ENCODE data around the gene INPP5A. TPM values are rescaled to one million over a fixed set of nuclear protein-coding genes. Genes with fewer than 3 reads are reported as not detected.

INPP5A gene
- total and polyA plus RNA-seq, 2 of the 13 experiments (the other 11 are each of a cell fraction or from before 2014, with no cell fraction given): 17.5 to 37.9 TPM

DNA sequence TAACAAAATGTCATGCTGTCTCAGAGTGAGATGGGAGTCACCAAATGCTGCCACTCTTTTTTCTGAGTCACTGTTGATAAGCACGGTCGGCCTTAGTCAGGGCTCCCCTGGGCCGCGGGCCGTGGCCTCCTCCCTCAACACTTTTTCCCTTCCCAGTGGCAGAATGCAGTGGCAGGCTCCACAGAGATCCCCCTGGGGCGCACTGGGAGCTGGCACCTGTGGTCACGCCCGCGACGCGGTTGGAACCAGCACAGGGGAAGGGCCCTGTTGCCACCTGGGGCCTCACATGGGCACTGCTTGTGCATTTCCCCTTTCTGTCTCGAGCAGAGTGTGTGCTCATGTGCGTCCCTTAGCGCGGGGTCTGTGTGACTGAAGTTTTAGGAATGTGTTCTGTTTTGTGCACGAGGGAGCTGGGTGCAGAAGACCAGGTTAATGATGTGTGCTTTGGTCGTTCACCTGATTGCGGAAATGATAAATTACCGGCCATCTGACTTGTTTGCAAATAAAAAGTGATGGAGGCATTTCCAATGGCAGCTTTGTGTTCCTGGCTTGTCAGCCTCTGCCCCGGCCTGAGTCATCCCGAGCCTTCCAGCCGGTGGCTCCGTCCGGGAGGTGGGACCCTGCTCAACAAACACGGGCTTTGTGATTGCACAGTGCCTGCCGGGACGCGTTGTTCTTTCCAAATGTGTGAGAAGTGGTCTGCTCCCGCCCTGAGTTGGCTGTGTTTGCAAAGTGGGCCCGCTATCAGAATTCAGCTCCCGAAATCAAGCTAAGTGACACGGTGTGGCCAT is 147.7 kb downstream of the INPP5A start (continued):
- TF ChIP-seq, protein P1, sequence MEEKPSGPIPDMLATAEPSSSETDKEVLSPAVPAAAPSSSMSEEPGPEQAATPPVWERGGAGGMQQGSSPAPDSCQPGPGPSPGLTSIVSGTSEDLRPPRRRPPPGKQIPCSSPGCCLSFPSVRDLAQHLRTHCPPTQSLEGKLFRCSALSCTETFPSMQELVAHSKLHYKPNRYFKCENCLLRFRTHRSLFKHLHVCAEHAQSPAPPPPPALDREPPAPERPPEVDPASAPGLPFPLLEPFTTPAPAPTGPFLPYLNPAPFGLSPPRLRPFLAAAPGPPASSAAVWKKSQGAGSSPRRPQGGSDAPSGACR (CRISPR knock-in tag; IDR thresholded peaks at IDR 0.05): no peak
- TF ChIP-seq, protein P2, sequence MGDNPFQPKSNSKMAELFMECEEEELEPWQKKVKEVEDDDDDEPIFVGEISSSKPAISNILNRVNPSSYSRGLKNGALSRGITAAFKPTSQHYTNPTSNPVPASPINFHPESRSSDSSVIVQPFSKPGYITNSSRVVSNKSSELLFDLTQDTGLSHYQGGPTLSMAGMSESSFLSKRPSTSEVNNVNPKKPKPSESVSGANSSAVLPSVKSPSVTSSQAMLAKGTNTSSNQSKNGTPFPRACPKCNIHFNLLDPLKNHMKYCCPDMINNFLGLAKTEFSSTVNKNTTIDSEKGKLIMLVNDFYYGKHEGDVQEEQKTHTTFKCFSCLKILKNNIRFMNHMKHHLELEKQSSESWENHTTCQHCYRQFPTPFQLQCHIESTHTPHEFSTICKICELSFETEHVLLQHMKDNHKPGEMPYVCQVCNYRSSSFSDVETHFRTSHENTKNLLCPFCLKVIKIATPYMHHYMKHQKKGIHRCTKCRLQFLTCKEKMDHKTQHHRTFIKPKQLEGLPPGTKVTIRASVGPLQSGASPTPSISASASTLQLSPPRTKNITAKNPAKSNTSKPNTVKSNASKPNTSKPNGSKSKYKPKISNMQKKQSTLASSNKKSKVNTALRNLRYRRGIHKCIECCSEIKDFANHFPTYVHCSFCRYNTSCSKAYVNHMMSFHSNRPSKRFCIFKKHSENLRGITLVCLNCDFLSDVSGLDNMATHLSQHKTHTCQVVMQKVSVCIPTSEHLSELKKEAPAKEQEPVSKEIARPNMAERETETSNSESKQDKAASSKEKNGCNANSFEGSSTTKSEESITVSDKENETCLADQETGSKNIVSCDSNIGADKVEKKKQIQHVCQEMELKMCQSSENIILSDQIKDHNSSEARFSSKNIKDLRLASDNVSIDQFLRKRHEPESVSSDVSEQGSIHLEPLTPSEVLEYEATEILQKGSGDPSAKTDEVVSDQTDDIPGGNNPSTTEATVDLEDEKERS (CRISPR knock-in tag; IDR thresholded peaks at IDR 0.05): no peak
- TF ChIP-seq SP5 (CRISPR knock-in tag; IDR thresholded peaks at IDR 0.05; ENCODE audit: borderline replicate concordance, low read depth) (peak; percentile 66), TEAD2 (CRISPR knock-in tag; IDR thresholded peaks at IDR 0.05) (no peak), ZNF83 (CRISPR knock-in tag; IDR thresholded peaks at IDR 0.05; ENCODE audit: borderline replicate concordance) (no peak), ZNF44 (CRISPR knock-in tag; IDR thresholded peaks at IDR 0.05) (no peak), ZSCAN22 (CRISPR knock-in tag; IDR thresholded peaks at IDR 0.05) (peak; percentile 98), ZNF496 (CRISPR knock-in tag; IDR thresholded peaks at IDR 0.05; ENCODE audit: insufficient replicate concordance) (no peak), ZNF670 (CRISPR knock-in tag; IDR thresholded peaks at IDR 0.05; ENCODE audit: borderline replicate concordance) (no peak), PRMT3 (CRISPR knock-in tag; IDR thresholded peaks at IDR 0.05; ENCODE audit: borderline replicate concordance, low read depth) (no peak), GZF1 (CRISPR knock-in tag; IDR thresholded peaks at IDR 0.05) (no peak), CREB1 (IDR thresholded peaks at IDR 0.05) (no peak), CREB1 (CRISPR knock-in tag; IDR thresholded peaks at IDR 0.05) (no peak), ZBTB21 (CRISPR knock-in tag; IDR thresholded peaks at IDR 0.05) (no peak)
- TF ChIP-seq, protein P3, sequence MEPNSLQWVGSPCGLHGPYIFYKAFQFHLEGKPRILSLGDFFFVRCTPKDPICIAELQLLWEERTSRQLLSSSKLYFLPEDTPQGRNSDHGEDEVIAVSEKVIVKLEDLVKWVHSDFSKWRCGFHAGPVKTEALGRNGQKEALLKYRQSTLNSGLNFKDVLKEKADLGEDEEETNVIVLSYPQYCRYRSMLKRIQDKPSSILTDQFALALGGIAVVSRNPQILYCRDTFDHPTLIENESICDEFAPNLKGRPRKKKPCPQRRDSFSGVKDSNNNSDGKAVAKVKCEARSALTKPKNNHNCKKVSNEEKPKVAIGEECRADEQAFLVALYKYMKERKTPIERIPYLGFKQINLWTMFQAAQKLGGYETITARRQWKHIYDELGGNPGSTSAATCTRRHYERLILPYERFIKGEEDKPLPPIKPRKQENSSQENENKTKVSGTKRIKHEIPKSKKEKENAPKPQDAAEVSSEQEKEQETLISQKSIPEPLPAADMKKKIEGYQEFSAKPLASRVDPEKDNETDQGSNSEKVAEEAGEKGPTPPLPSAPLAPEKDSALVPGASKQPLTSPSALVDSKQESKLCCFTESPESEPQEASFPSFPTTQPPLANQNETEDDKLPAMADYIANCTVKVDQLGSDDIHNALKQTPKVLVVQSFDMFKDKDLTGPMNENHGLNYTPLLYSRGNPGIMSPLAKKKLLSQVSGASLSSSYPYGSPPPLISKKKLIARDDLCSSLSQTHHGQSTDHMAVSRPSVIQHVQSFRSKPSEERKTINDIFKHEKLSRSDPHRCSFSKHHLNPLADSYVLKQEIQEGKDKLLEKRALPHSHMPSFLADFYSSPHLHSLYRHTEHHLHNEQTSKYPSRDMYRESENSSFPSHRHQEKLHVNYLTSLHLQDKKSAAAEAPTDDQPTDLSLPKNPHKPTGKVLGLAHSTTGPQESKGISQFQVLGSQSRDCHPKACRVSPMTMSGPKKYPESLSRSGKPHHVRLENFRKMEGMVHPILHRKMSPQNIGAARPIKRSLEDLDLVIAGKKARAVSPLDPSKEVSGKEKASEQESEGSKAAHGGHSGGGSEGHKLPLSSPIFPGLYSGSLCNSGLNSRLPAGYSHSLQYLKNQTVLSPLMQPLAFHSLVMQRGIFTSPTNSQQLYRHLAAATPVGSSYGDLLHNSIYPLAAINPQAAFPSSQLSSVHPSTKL (CRISPR knock-in tag; IDR thresholded peaks at IDR 0.05): peak; percentile 16
- TF ChIP-seq, protein P4, sequence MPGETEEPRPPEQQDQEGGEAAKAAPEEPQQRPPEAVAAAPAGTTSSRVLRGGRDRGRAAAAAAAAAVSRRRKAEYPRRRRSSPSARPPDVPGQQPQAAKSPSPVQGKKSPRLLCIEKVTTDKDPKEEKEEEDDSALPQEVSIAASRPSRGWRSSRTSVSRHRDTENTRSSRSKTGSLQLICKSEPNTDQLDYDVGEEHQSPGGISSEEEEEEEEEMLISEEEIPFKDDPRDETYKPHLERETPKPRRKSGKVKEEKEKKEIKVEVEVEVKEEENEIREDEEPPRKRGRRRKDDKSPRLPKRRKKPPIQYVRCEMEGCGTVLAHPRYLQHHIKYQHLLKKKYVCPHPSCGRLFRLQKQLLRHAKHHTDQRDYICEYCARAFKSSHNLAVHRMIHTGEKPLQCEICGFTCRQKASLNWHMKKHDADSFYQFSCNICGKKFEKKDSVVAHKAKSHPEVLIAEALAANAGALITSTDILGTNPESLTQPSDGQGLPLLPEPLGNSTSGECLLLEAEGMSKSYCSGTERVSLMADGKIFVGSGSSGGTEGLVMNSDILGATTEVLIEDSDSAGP (CRISPR knock-in tag; IDR thresholded peaks at IDR 0.05; ENCODE audit: borderline replicate concordance): no peak
- TF ChIP-seq, protein P5, sequence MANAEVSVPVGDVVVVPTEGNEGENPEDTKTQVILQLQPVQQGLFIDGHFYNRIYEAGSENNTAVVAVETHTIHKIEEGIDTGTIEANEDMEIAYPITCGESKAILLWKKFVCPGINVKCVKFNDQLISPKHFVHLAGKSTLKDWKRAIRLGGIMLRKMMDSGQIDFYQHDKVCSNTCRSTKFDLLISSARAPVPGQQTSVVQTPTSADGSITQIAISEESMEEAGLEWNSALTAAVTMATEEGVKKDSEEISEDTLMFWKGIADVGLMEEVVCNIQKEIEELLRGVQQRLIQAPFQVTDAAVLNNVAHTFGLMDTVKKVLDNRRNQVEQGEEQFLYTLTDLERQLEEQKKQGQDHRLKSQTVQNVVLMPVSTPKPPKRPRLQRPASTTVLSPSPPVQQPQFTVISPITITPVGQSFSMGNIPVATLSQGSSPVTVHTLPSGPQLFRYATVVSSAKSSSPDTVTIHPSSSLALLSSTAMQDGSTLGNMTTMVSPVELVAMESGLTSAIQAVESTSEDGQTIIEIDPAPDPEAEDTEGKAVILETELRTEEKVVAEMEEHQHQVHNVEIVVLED (CRISPR knock-in tag; IDR thresholded peaks at IDR 0.05; ENCODE audit: borderline replicate concordance): no peak

Data from HepG2 (cell line).